CD4-positive, alpha-beta T cell treated with Interleukin-21 for 1 hour (primary cell): ENCODE measurements around the gene ERCC2.

Experiments used
- DNase-seq: peaks from one replicate; pipeline ENCODE4 v3.0.0-alpha.2; 2020

ERCC2 gene

GRCh38 chr19:45400192-45400591 lies 29.8 kb upstream of the ERCC2 start:
- no peak for DNase-seq

- DNase-seq = no peak
Observed at GRCh38 chr19:45395821-45396617, 25.6 kb upstream of the ERCC2 start.

GRCh38 chr19:45391871-45392665 lies 21.7 kb upstream of the ERCC2 start:
- no peak for DNase-seq

GRCh38 chr19:45391346-45391745 lies 21.0 kb upstream of the ERCC2 start:
- DNase-seq = no peak

GRCh38 chr19:45385392-45386221 lies 15.2 kb upstream of the ERCC2 start:
- no peak for DNase-seq

- DNase-seq = no peak
Observed at GRCh38 chr19:45382426-45382825, 12.1 kb upstream of the ERCC2 start.

GRCh38 chr19:45380107-45380506 lies 9.7 kb upstream of the ERCC2 start:
- no peak for DNase-seq

GRCh38 chr19:45376045-45376724 lies 5.8 kb upstream of the ERCC2 start:
- DNase-seq = no peak

GRCh38 chr19:45368737-45369340 lies 1.5 kb downstream of the ERCC2 start:
- no peak for DNase-seq

- no peak for DNase-seq
Observed at GRCh38 chr19:45368127-45368526, 2.2 kb downstream of the ERCC2 start.

GRCh38 chr19:45364696-45365095 lies 5.7 kb downstream of the ERCC2 start:
- no peak for DNase-seq

GRCh38 chr19:45363861-45364459 lies 6.4 kb downstream of the ERCC2 start:
- no peak for DNase-seq

GRCh38 chr19:45362291-45362690 lies 8.1 kb downstream of the ERCC2 start:
- DNase-seq = no peak

- no peak for DNase-seq
Observed at GRCh38 chr19:45361608-45362007, 8.8 kb downstream of the ERCC2 start.

- DNase-seq = no peak
Observed at GRCh38 chr19:45358213-45358792, 12.1 kb downstream of the ERCC2 start.

GRCh38 chr19:45357445-45357783 lies 13.0 kb downstream of the ERCC2 start:
- DNase-seq = no peak

- DNase-seq = no peak
Observed at GRCh38 chr19:45356760-45357444, 13.5 kb downstream of the ERCC2 start.

GRCh38 chr19:45355910-45356309 lies 14.5 kb downstream of the ERCC2 start:
- DNase-seq = no peak

- no peak for DNase-seq
Observed at GRCh38 chr19:45355402-45355801, 15.0 kb downstream of the ERCC2 start.

GRCh38 chr19:45354241-45354842 lies 16.0 kb downstream of the ERCC2 start:
- no peak for DNase-seq
